Measurements from ENCODE around the gene MYRF.

DNA sequence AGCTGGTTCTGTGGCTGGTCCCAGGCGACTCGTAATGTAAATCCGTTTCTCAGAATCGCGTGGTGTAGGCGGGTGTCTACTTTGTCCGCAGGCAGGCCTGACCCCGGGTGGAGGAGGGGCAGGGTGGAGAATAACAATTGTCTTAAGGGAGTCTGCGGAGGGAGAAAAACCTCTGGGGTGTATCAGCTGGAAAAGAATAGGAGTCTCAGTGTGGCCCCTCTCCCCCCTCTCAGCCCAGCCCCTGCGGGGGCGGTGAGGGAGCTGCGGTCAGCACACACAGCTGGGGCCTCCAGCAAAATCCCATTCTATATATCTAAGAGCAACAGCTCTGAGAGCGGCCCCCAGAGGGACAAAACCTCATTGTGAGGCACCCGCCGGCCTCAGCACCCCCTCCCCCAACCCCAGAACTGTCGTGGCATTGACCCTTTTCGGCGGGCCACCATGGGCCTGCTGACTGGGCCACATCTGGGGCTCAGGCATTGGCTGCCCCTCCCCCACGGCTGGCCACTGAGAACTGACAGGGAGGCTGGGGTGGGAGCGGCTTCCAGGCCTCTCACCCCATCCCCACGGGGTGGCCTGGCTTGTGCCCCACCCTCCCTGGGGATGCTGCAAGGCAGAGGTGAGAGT, 2.7 kb upstream of the MYRF start:
- no peak for TF ChIP-seq CTCF (IDR thresholded peaks at IDR 0.05)
- TF ChIP-seq EP300 (IDR thresholded peaks at IDR 0.05): no peak
- TF ChIP-seq POLR2A (IDR thresholded peaks at IDR 0.05): no peak
